SHP77 treated with DMSO at 0.1 percent for 48 hours (cell line): ENCODE data around the gene TPSD1.
"Not testable (repeated sequence)": the region's sequence is repeated elsewhere in the genome, so short reads cannot be mapped to it uniquely, and the experiment has no call there.

Source experiments
- DNase-seq: peaks from one replicate; lab custom pipeline; 2025; lab: John Stamatoyannopoulos, UW

The TPSD1 gene

GRCh38 chr16:1241081-1241480 is 14.8 kb upstream of the TPSD1 start:
- not testable (repeated sequence) for DNase-seq

DNA sequence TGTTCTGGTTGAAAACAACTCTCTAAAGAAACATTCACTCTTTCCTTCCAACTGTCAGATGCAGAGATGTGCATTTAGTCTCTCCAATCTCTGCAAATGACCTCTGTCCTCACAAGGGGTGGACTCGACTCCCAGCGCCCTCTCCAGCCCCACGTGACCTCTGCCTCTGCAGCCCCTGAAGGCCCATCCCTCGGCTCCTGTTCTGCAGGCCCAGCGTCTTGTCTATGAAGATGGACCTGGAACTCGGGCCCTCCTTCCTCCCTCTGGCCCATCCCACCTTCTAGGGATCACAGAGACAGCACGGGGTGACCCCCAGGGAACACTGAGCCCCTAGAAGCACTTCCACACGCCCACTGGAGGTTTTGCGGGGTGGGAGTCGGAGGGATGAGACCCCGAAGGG is 12.5 kb upstream of the TPSD1 start:
- not testable (repeated sequence) for DNase-seq

GRCh38 chr16:1243907-1244850 is 11.7 kb upstream of the TPSD1 start:
- not testable (repeated sequence) for DNase-seq

DNA sequence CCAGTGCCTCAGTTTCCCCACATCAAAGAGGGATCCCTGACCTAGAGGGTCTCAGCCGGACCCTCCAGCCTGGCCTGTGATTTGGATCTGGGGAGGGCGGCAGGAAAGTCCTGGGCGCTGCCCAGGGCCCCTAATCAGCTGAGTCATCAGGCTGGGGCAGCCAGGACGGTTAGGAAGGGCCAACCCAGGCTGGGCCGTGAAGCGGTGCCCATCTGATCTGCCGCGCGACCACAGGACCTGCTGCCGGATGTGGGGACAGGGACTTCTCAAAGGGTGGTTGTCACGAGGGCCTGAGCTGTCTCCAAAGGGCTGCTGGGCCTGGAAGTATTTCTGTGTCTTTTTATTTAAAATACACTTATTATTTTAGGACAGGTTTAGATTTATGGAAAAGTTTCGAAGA is 11.0 kb upstream of the TPSD1 start:
- no peak for DNase-seq

DNA sequence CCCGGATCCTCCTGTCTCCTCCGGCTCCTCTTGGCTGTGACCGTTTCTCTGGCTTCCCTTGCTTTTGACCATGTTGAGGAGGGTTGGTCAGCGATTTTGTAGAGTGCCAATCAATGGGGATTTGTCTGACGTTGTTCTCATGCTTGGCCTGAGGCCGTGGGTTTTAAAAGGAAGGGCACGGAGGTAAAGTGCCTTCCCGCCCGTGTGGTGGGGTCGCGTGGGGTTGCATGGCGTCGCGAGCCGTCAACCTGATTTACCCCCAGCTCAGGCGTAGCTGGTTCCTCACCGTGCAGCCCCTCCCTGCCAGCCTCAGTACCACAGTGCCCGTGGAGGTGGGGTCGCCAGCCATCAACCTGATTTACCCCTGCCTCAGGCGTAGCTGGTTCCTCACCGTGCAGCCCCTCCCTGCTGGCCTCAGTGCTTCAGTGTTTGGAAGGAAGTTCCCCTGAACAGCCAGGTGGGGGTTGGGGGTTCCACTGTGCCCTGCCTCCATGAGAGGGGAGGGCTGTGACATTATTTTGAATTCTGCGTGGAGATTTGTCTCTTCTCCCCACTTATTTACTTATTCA is 10.3 kb upstream of the TPSD1 start:
- DNase-seq, result no peak

GRCh38 chr16:1247903-1248537 is 7.8 kb upstream of the TPSD1 start:
- not testable (repeated sequence) for DNase-seq

GRCh38 chr16:1249031-1249755 is 6.7 kb upstream of the TPSD1 start:
- DNase-seq, result not testable (repeated sequence)

DNA sequence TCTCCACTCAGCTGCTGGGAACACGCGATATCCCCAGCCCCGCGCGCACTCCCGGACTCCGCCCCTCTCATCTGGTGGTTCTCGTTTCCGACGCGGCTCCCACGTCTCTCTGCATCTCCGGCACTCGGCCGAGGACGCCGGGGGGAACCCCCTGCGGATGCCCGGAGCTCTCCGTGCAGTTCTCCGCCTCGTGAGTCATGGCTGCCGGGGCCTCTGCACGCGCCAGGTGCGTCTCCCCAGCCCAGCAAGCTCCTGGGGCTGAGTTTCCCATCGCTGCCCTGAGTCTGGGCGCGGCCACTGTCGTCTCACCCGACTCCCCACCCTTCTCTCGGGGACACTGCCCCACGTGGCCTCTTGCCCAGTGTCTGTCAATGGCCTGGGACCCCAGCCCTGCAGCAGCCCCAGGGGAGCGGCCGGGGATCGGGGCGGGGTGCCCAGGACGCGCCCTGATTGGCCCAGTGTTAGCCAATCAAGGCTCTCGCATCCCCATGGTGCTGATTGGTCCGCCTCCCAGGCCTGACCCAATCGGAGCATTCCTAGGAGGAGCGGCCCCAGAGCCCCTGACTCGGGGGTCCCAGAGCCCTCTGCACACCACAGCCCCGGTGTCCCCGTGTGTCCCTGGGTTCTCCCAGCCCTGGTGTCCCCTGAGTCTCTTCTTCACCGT is 2.0 kb upstream of the TPSD1 start:
- DNase-seq, result not testable (repeated sequence)

GRCh38 chr16:1254821-1255220 is 1.0 kb upstream of the TPSD1 start:
- DNase-seq, result not testable (repeated sequence)

- not testable (repeated sequence) for DNase-seq
Measured at GRCh38 chr16:1256296-1256873, 516 bp downstream of the TPSD1 start.

- no peak for DNase-seq
Measured at GRCh38 chr16:1256874-1257322, 1.0 kb downstream of the TPSD1 start.

- no peak for DNase-seq
Measured at GRCh38 chr16:1257561-1258224, 1.8 kb downstream of the TPSD1 start.

DNA sequence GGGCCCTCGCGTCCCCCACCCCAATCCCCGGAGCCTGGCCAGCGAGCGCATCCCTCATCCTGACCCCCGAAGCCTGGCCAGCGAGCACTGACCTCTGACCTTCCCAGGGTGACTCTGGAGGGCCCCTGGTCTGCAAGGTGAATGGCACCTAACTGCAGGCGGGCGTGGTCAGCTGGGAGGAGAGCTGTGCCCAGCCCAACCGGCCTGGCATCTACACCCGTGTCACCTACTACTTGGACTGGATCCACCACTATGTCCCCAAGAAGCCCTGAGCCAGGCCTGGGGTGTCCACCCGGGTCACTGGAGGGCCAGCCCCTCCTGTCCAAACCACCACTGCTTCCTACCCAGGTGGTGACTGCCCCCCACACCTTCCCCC is 2.3 kb downstream of the TPSD1 start:
- no peak for DNase-seq

- no peak for DNase-seq
Measured at GRCh38 chr16:1258906-1259759, 3.3 kb downstream of the TPSD1 start.

DNA sequence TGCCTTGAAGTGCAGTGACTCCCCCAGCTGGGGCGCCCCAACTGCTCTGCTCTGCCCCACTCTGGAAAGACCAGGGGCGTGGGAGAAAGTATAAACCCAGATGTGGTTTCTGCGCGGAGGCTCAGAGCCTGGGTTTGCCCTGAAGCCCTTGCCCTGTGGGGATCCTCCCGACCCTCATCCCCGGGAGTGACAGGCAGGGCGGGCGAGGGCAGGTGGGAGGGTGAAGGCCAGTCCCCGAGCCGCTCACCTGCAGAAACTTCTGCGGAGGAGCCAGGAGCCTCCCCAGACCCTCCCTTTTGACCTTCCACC is 3.8 kb downstream of the TPSD1 start:
- DNase-seq, result no peak

- DNase-seq, result no peak
Measured at GRCh38 chr16:1260101-1260680, 4.3 kb downstream of the TPSD1 start.

DNA sequence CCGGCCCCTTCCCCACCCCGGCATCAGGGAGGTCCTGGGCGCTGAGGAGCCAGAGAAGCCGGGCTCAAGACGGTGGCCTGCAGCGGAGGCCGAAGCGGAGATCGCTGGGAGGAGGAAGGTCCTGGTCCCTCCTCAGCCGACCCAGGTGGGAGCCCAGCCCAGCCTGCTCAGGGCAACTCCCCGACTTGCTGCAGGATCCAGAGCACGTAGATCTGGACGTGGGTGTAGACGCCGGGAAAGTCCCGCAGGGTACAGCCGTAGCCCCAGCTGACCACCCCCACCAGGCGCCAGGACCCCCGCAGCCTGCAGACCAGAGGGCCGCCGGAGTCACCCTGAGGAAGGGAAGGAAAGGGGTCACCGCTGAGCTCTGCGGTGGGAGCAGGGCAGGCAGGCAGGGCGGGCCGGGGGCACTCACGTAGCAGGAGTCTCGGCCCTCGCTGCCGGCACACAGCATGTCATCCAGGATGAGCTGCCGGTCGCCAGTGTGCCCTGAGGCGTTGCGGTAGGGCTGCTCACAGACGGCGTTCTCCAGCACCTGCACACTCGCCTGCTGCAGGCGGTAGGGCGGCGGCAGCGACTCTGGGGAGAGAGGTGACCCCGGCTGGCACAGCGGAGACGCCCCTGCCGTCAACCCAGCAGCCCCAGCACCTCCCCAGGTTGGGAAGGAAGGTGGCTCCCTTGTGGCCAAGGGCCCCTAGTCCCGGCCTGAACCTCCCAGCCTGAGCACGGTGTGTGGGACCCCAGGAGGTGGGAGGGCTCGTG is 5.4 kb downstream of the TPSD1 start:
- no peak for DNase-seq

- no peak for DNase-seq
Measured at GRCh38 chr16:1262210-1262845, 6.5 kb downstream of the TPSD1 start.
